Uterus (tissue), 2 donors: ENCODE data around the gene TMEM184B.

Experiments
- CTCF ChIP-seq, 4 experiments: fragments of 200-600 bp in 2 of 4; fragments of 450-650 bp in 2 of 4; sonication (generic) in 2 of 4; IDR thresholded peaks; one replicate each; pipeline ENCODE4 v1.5.1; 2016 to 2019; ENCODE audit warnings: antibody characterized with exemption in 4 of 4, mild to moderate bottlenecking in 2 of 4, moderate library complexity in 1 of 4
- POLR2A ChIP-seq, 2 donors: fragments of 450-650 bp; IDR thresholded peaks; one replicate each; pipeline ENCODE4 v1.6.1; 2016; ENCODE audit warnings: antibody characterized with exemption in 2 of 2, mild to moderate bottlenecking in 1 of 2, moderate library complexity in 1 of 2

- TF ChIP-seq CTCF (IDR thresholded peaks at IDR 0.05) (no peak), POLR2A (IDR thresholded peaks at IDR 0.05) (no peak)
These were observed 32.0 kb downstream of the TMEM184B start for GRCh38 chr22:38240734-38241252.
